HG02623 (cell line): Measurements from ENCODE around the gene HBZ.
"Not testable (repeated sequence)": the region's sequence is repeated elsewhere in the genome, so short reads cannot be mapped to it uniquely, and the experiment has no call there.

Experiments used
- ATAC-seq: cut with Tn5 transposase; IDR thresholded peaks from one replicate; pipeline ENCODE4 v1.9.1; 2021; ENCODE audit warnings: moderate library complexity; ENCODE audit not compliant: unreplicated experiment

HBZ gene

GRCh38 chr16:132120-132519 is 20.3 kb upstream of the HBZ start:
- ATAC-seq, result no peak

DNA sequence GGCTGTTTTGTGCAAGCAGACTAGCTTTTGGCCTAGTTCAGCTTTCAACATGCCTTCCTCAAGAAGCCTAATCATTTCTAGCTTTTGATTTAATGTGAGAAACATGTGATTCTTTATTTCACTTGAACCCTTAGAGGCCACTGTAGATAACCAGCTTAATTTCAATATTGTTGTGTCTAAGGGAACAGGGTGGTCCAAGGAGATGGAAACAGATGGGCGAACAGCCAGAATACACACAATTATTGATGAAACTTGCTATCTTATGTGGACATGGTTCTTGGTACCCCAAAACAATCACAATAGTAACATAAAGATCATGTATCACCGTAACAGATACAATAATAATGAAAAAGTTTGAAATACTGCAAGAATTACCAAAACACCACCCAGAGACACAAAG is 18.7 kb upstream of the HBZ start:
- no peak for ATAC-seq

- no peak for ATAC-seq
Observed at GRCh38 chr16:138049-138417, 14.4 kb upstream of the HBZ start.

DNA sequence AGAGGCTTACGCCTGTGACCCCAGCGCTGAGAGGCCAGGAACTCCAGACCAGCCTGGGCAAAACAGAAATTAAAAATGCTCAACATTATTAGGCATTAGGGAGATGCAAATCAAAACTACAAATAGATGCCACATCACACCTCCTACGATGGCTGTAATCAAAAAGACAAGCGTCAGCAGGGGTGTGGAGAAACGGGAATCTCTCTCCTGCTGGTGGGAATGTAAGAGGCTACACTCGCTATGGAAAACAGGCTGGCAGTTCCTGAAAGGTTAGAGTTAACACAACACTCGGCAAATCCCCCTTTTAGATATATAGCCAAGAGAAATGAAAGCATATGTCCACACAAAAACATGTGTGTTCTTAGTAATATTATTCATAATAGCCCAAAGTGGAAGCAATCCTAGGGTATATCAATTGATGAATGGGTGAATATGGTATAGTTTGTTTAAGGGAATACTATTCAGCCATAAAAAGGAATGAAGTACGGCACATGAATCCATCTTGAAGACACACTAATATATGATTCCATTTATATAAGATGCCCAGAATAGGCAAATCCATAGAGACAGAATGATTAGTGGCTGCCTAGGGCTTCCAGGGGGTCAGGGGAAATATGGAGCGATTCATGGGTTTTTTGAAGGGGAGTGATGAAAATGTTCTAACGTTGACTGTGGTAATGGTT is 12.1 kb upstream of the HBZ start:
- ATAC-seq, result no peak

DNA sequence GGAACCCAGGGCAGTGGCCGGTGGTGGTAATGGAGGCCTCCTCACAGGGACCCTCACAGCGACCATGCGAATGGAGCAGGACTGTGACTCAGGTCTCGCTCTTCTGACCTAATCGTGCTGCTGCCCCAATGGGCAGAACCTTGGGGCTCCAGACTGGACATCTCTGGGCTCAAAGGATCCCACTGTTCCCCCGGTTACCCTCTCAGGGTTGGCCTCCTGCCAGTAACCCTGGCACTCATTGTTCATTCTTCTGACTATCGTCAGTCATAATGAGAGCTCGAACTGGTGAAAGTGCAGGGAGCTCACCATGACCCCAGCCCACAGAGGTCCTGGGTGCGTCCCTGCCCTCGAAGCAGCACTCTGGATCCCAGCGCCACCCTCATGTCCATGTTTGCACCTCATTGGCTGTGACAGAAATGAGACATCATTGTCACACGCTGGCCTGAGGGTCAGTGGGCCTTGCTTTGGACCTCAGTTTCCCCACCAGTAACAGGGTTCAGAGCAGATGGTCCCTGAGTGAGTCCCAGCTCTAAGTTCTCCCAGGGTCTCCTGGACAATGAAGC is 10.0 kb upstream of the HBZ start:
- ATAC-seq, result no peak

DNA sequence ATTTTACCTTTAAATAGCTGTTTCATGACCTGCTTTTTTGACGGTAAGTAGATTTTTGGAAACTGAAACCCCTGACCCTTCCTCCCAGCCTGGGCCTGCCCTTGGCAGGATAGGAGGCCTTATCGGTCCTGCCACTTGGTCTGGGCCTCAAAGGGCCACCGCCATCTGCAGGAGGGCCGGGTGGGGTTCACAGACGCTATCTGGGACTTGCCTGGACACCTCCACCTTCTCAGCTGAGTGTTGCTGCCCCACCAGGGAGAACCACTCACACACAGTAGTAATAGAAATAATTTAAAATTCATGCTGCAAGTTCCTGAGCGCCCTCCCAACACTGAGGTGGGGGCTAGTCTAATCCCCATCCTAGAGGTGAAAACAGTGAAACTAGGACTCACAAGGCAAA is 9.4 kb upstream of the HBZ start:
- no peak for ATAC-seq

- ATAC-seq, result no peak
Observed at GRCh38 chr16:143456-143855, 9.0 kb upstream of the HBZ start.

DNA sequence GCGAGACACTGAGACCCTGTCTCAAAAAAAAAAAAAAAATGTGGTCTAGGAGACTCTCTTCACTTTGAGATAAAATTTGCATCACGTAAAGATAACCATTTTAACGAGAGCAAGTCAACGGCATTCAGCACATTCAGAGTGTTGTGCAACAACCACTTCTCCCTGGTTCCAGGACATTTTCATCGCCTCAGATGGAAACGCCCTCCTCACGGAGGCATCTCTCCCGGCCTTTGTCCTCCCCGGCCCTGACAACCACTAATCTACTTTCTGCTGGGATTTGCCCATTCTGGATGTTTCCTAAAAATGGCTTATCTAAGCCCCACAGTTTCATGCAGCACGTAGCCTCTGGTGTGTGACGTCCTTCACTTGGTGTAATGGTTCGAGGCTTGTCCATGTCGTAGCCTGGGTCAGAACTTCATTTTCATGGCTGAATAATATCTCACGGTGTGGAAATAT is 7.6 kb upstream of the HBZ start:
- no peak for ATAC-seq

DNA sequence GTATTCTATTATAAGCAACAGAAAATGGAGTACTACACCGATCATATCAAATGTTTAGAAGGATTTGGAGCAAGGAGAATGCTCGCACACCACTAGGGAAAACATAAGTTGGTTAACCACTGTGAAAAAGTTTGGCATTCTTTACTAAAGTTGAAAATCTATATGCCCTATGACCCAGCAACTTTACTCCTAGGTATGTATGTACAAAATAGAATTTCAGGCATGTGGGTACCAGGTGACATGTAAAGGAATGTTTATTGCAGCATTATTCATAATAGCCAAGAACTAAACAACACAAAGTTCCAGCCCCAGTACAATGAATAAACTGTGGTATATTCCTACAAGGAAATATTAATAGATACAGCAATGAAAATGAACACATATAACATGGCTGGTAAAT is 5.8 kb upstream of the HBZ start:
- ATAC-seq, result no peak

DNA sequence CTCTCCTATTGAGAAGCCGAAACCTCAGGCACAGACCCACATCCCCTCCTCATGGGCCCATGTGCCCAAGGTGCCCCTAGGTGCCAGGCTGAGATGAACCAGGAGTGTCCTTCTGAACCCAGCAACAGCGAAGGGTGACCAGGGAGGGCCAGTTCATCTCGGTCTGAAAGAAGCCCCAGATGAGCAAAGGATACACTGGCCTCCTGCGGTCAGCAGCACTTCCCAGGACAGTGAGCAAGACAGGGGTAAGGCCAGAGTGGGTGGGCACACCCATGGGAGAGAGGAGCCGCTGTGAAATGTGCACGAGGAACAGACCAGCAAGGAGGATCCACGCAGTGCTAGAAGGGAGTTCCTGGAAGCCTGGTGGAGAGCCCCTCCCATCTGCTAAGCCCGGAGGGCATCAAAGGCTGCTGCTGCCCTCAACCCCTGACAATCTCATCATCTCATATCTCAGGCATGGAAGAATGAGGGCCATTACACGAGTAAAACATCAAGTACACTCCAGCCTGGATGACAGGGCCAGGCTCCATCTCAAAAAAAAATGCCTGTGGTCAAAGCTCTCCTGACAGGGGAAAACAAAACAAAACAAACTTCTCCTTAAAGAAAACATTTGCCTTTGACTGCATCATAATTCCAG is 3.3 kb upstream of the HBZ start:
- no peak for ATAC-seq

GRCh38 chr16:153129-153521 is 681 bp downstream of the HBZ start:
- not testable (repeated sequence) for ATAC-seq

- not testable (repeated sequence) for ATAC-seq
Observed at GRCh38 chr16:153550-154216, 1.2 kb downstream of the HBZ start.

DNA sequence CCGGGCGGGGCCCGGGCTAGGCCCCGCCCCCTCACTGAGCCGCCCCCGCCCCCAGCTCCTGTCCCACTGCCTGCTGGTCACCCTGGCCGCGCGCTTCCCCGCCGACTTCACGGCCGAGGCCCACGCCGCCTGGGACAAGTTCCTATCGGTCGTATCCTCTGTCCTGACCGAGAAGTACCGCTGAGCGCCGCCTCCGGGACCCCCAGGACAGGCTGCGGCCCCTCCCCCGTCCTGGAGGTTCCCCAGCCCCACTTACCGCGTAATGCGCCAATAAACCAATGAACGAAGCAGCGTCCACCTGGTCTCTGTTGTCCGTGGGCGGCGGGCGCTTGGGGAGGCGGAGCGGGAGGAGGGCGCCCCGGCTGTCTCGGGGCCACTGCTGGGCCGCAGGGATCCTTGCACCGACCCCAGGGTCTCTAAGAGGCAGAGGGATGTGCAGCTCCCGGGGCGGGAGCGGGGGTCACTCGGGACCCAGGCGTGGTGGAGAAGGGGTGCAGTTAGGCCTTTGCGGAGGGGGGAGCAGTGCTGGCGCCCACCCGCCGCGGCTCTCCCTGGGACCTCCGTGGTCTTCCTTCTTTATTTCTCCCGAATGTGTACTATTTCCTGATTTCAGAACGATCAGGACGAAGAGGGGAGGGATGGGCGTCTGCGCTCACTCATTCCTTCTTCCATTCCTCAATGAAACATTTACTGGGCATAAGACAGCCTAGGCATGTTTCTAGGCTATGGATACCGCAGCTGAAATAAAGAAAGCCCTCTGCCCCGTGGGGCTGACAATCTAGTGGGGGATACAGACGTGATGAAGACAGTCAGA is 2.0 kb downstream of the HBZ start:
- no peak for ATAC-seq

GRCh38 chr16:155031-155398 is 2.6 kb downstream of the HBZ start:
- no peak for ATAC-seq

DNA sequence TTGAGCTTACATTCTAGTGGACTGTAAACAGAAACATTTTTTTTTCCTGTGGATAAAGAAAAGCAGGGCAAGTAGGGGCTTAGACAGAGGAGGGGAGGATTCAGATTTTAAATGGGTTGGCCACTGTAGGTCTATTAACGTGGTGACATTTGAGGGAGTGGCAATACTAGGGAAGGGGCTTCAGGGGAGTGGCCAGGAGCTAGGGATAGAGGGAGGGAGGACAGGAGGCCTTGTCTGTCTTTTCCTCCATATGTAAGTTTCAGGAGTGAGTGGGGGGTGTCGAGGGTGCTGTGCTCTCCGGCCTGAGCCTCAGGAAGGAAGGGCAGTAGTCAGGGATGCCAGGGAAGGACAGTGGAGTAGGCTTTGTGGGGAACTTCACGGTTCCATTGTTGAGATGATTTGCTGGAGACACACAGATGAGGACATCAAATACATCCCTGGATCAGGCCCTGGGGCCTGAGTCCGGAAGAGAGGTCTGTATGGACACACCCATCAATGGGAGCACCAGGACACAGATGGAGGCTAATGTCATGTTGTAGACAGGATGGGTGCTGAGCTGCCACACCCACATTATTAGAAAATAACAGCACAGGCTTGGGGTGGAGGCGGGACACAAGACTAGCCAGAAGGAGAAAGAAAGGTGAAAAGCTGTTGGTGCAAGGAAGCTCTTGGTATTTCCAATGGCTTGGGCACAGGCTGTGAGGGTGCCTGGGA is 6.8 kb downstream of the HBZ start:
- ATAC-seq, result no peak

- not testable (repeated sequence) for ATAC-seq
Observed at GRCh38 chr16:160242-160641, 7.8 kb downstream of the HBZ start.

DNA sequence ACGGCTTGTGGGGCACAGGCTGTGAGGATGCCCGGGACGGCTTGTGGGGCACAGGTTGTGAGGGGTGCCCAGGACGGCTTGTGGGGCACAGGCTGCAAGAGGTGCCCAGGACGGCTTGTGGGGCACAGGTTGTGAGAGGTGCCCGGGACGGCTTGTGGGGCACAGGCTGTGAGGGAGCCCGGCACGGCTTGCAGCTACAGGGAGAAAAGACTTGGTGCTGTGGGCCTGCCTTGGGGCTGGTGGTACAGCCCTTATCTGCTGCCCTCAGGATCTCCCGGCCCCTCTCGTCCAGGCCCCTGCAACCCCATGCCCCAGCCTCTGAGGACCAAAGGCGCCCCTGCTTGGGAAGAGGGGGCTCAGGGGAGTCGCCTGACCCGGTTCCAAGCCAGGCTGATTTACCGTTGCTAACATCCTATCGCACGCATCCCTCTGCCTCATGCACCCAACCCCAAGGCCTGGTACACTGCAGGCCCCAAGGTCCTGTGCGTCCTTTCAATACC is 8.3 kb downstream of the HBZ start:
- no peak for ATAC-seq

- ATAC-seq, result no peak
Observed at GRCh38 chr16:162271-162991, 10.0 kb downstream of the HBZ start.

DNA sequence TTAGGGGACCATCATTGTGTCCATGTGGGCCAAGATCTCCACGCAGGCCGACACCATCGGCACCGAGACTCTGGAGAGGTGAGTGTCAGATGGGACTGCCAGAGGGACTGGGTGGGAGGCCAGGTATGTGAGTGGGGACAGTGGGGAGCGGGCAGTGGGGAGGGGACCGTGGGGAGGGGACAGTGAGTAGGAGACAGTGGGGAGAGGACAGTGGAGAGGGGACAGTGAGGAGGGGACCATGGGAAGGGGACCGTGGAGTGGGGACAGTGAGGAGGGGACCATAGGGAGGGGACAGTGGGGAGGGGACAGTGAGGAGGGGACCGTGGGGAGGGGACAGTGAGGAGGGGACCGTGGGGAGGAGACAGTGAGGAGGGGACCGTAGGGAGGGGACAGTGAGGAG is 10.7 kb downstream of the HBZ start:
- not testable (repeated sequence) for ATAC-seq

- not testable (repeated sequence) for ATAC-seq
Observed at GRCh38 chr16:163696-164095, 11.3 kb downstream of the HBZ start.
